Measurements from ENCODE around the gene STK11.
A peak's percentile ranks its signal among the peaks of the same experiment; 100 is the strongest.

The STK11 gene

GRCh38 chr19:1275260-1275975, 69.8 kb downstream of the STK11 start, which contains the start of gene FAM174C:
FAM174C (plus strand) TSS chr19:1275530; CDS start chr19:1275550, 20 bp downstream.
- peak within 1 kb of the TSS; percentile 97 for H3K9ac ChIP-seq (ENCODE audit: low read length)
- no peaks in the 10 kb centered on the region for H3K27me3 ChIP-seq (replicated peaks; ENCODE audit: insufficient read depth, low read length)
- H3K9me3 ChIP-seq (replicated peaks; ENCODE audit: insufficient read depth, low read length) = no peaks in the 10 kb centered on the region
- H3K4me3 ChIP-seq (ENCODE audit: low read length) = peak within 1 kb of the TSS; percentile 92
- H3K27ac ChIP-seq (ENCODE audit: low read length) = peak within 1 kb of the TSS; percentile 97
- no peaks in the 10 kb centered on the region for H3K9me2 ChIP-seq (replicated peaks; ENCODE audit: insufficient read depth, low read length)
- DNase-seq = peak; percentile 99
- H2AFZ ChIP-seq (ENCODE audit: low read length) = peak within 1 kb of the TSS; percentile 9; the same call in 1 of the 2 replicates
- H3K4me2 ChIP-seq (ENCODE audit: low read depth, low read length) = peak within 1 kb of the TSS; percentile 94
- H3K79me2 ChIP-seq (ENCODE audit: low read length) = peaks cover 72% of the 10 kb centered on the region
- H3K36me3 ChIP-seq (replicated peaks; ENCODE audit: insufficient read depth, low read length) = peaks cover 37% of the 10 kb centered on the region
- peaks cover 22% of the 10 kb centered on the region for H3K4me1 ChIP-seq (ENCODE audit: low read length)
- no peaks in the 10 kb centered on the region for H4K20me1 ChIP-seq (ENCODE audit: insufficient read depth, low read length)
- TF ChIP-seq EZH2phosphoT487 (IDR thresholded peaks at IDR 0.05; ENCODE audit: low read length) (no peak), EZH2 (optimal IDR thresholded peaks at IDR 0.05; ENCODE audit: low read depth, low read length) (no peak), CTCF (IDR thresholded peaks at IDR 0.05; ENCODE audit: low read length) (no peak)
- H3F3A ChIP-seq (ENCODE audit: insufficient read depth, low read length) = peaks cover 52% of the 10 kb centered on the region

- H3K79me2 ChIP-seq (ENCODE audit: low read length) = peaks cover 65% of the 10 kb centered on the region
- H3K4me1 ChIP-seq (ENCODE audit: low read length) = peaks cover 16% of the 10 kb centered on the region
- peaks cover 33% of the 10 kb centered on the region for H3K36me3 ChIP-seq (replicated peaks; ENCODE audit: insufficient read depth, low read length)
- peak overlapping the region; percentile 94 for H3K4me2 ChIP-seq (ENCODE audit: low read depth, low read length)
- H3K9me3 ChIP-seq (replicated peaks; ENCODE audit: insufficient read depth, low read length) = no peaks in the 10 kb centered on the region
- peak overlapping the region; percentile 97 for H3K27ac ChIP-seq (ENCODE audit: low read length)
- H2AFZ ChIP-seq (ENCODE audit: low read length) = peak overlapping the region; percentile 9; the same call in 1 of the 2 replicates
- peak overlapping the region; percentile 97 for H3K9ac ChIP-seq (ENCODE audit: low read length)
- no peaks in the 10 kb centered on the region for H3K9me2 ChIP-seq (replicated peaks; ENCODE audit: insufficient read depth, low read length)
- TF ChIP-seq EZH2phosphoT487 (IDR thresholded peaks at IDR 0.05; ENCODE audit: low read length) (no peak), CTCF (IDR thresholded peaks at IDR 0.05; ENCODE audit: low read length) (no peak), EZH2 (optimal IDR thresholded peaks at IDR 0.05; ENCODE audit: low read depth, low read length) (no peak)
- no peaks in the 10 kb centered on the region for H3K27me3 ChIP-seq (replicated peaks; ENCODE audit: insufficient read depth, low read length)
- DNase-seq = no peak
- peak overlapping the region; percentile 92 for H3K4me3 ChIP-seq (ENCODE audit: low read length)
- peaks cover 52% of the 10 kb centered on the region for H3F3A ChIP-seq (ENCODE audit: insufficient read depth, low read length)
- H4K20me1 ChIP-seq (ENCODE audit: insufficient read depth, low read length) = no peaks in the 10 kb centered on the region
Measured at GRCh38 chr19:1275976-1276627, 70.5 kb downstream of the STK11 start.

GRCh38 chr19:1276628-1277022, 71.0 kb downstream of the STK11 start:
- Histone ChIP-seq H3K27me3 (replicated peaks; ENCODE audit: insufficient read depth, low read length) (no peaks in the 10 kb centered on the region), H3K9ac (ENCODE audit: low read length) (peak overlapping the region; percentile 97), H3K36me3 (replicated peaks; ENCODE audit: insufficient read depth, low read length) (peaks cover 28% of the 10 kb centered on the region), H3F3A (ENCODE audit: insufficient read depth, low read length) (peaks cover 48% of the 10 kb centered on the region), H3K79me2 (ENCODE audit: low read length) (peaks cover 60% of the 10 kb centered on the region), H3K9me3 (replicated peaks; ENCODE audit: insufficient read depth, low read length) (no peaks in the 10 kb centered on the region), H4K20me1 (ENCODE audit: insufficient read depth, low read length) (no peaks in the 10 kb centered on the region), H3K9me2 (replicated peaks; ENCODE audit: insufficient read depth, low read length) (no peaks in the 10 kb centered on the region), H3K4me3 (ENCODE audit: low read length) (peak overlapping the region; percentile 92), H3K4me2 (ENCODE audit: low read depth, low read length) (peak overlapping the region; percentile 94), H2AFZ (ENCODE audit: low read length) (no peak overlapping the region), H3K4me1 (ENCODE audit: low read length) (peaks cover 13% of the 10 kb centered on the region), H3K27ac (ENCODE audit: low read length) (peak overlapping the region; percentile 97)
- TF ChIP-seq EZH2 (optimal IDR thresholded peaks at IDR 0.05; ENCODE audit: low read depth, low read length) = no peak
- DNase-seq = peak; percentile 84

All from MM.1S (cell line).